ENCODE results near the gene VAV3. TPM values are rescaled to one million over a fixed set of nuclear protein-coding genes. Genes with fewer than 3 reads are reported as not detected.

VAV3 gene
- total and polyA plus RNA-seq, 10 of the 15 experiments (the other 5 are each of a cell fraction or from before 2014, with no cell fraction given) = 0.84 to 5.5 (median 3.4) TPM

DNA sequence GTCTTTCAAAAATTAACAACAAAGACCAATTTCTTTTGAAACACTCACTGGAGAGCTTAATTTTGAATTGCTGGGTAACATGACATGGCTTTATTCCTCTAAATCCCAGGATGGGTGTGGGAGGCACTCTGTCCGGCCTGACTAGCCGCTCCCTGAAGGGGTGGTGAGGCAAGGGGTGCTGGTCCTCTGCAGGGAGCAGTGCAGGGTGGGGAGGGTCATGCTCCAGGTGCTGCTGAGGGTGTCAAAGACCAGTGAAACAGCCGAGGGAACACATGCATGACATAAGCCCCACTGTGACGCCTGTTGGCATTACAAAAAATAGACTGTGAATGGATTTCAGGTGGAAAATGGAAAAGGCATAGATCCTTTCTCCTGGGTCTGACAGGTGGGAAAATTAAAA lies 223.7 kb downstream of the VAV3 start:
- FAIRE-seq (no peak), ATAC-seq (no peak), DNase-seq (ENCODE audit: low read depth, low spot score) (no peak)
- H3K4me1 ChIP-seq (ENCODE audit: control insufficient read depth, insufficient read depth, low read length) = peaks cover 7% of the 10 kb centered on the region; the same call in 1 of the 2 replicates
- no peak overlapping the region for H3K4me3 ChIP-seq
- H3K27me3 ChIP-seq (replicated peaks in 1 of 2; ENCODE audit: control insufficient read depth in 2 of 2, insufficient read depth in 2 of 2, low read length in 1 of 2) = no peaks in the 10 kb centered on the region
- no peaks in the 10 kb centered on the region for H3K36me3 ChIP-seq (ENCODE audit: control insufficient read depth in 2 of 2, insufficient read depth in 2 of 2, low read length in 1 of 2)
- H3K79me2 ChIP-seq (ENCODE audit: control insufficient read depth, insufficient read depth, low read length) = no peaks in the 10 kb centered on the region
- H3K27ac ChIP-seq (ENCODE audit: control insufficient read depth, insufficient read depth) = no peak overlapping the region
- in situ Hi-C loops (cut with MboI) = no loop called here
- H4K20me1 ChIP-seq (ENCODE audit: control insufficient read depth, insufficient read depth) = no peaks in the 10 kb centered on the region
- H3K4me2 ChIP-seq (ENCODE audit: control insufficient read depth, insufficient read depth) = no peak overlapping the region
- RAD21 ChIA-PET (ENCODE audit: unreplicated experiment) = no interaction called here
- H2AFZ ChIP-seq (ENCODE audit: control insufficient read depth, low read depth, low read length) = no peak overlapping the region
- SMC1A ChIA-PET (ENCODE audit: uncharacterized antibody, unreplicated experiment) = no interaction called here
- BruUV-seq (replicated peaks) = no TSS peak
- intact Hi-C loops (cut with micrococcal nuclease; ENCODE audit: unreplicated experiment) = no loop called here
- H3K9me3 ChIP-seq (replicated peaks; ENCODE audit: control insufficient read depth, insufficient read depth, low read length) = no peaks in the 10 kb centered on the region
- CTCF ChIA-PET = no interaction called here
- WGBS (ENCODE audit: insufficient coverage, insufficient replicate concordance, low lambda C conversion rate, missing lambda C conversion rate) = 25% methylated on average over 4 of the region's 4 CpGs
- H3K9ac ChIP-seq (ENCODE audit: control insufficient read depth, insufficient read depth, low read length) = no peak overlapping the region
- POLR2A ChIA-PET = no interaction called here
- TF ChIP-seq MEF2A (IDR thresholded peaks at IDR 0.05; ENCODE audit: insufficient read depth, low read depth, low read length) = no peak
- no peak for TF ChIP-seq SIX5 (IDR thresholded peaks at IDR 0.05; ENCODE audit: low read depth, low read length, severe bottlenecking)
- TF ChIP-seq, protein P1, sequence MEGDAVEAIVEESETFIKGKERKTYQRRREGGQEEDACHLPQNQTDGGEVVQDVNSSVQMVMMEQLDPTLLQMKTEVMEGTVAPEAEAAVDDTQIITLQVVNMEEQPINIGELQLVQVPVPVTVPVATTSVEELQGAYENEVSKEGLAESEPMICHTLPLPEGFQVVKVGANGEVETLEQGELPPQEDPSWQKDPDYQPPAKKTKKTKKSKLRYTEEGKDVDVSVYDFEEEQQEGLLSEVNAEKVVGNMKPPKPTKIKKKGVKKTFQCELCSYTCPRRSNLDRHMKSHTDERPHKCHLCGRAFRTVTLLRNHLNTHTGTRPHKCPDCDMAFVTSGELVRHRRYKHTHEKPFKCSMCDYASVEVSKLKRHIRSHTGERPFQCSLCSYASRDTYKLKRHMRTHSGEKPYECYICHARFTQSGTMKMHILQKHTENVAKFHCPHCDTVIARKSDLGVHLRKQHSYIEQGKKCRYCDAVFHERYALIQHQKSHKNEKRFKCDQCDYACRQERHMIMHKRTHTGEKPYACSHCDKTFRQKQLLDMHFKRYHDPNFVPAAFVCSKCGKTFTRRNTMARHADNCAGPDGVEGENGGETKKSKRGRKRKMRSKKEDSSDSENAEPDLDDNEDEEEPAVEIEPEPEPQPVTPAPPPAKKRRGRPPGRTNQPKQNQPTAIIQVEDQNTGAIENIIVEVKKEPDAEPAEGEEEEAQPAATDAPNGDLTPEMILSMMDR (IDR thresholded peaks at IDR 0.05 in 2 of 3, conservative IDR thresholded peaks at IDR 0.05 in 1 of 3; ENCODE audit: control insufficient read depth in 2 of 3, extremely low read depth in 1 of 3, insufficient read depth in 1 of 3, low read depth in 3 of 3, low read length in 3 of 3) = no peak
- TF ChIP-seq ZBED1 (IDR thresholded peaks at IDR 0.05; ENCODE audit: borderline replicate concordance) = no peak
- TF ChIP-seq, protein P2, sequence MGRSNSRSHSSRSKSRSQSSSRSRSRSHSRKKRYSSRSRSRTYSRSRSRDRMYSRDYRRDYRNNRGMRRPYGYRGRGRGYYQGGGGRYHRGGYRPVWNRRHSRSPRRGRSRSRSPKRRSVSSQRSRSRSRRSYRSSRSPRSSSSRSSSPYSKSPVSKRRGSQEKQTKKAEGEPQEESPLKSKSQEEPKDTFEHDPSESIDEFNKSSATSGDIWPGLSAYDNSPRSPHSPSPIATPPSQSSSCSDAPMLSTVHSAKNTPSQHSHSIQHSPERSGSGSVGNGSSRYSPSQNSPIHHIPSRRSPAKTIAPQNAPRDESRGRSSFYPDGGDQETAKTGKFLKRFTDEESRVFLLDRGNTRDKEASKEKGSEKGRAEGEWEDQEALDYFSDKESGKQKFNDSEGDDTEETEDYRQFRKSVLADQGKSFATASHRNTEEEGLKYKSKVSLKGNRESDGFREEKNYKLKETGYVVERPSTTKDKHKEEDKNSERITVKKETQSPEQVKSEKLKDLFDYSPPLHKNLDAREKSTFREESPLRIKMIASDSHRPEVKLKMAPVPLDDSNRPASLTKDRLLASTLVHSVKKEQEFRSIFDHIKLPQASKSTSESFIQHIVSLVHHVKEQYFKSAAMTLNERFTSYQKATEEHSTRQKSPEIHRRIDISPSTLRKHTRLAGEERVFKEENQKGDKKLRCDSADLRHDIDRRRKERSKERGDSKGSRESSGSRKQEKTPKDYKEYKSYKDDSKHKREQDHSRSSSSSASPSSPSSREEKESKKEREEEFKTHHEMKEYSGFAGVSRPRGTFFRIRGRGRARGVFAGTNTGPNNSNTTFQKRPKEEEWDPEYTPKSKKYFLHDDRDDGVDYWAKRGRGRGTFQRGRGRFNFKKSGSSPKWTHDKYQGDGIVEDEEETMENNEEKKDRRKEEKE (IDR thresholded peaks at IDR 0.05) = no peak
- TF ChIP-seq MTA3 (IDR thresholded peaks at IDR 0.05; ENCODE audit: borderline replicate concordance, low read length) = no peak
- TF ChIP-seq, protein P3, sequence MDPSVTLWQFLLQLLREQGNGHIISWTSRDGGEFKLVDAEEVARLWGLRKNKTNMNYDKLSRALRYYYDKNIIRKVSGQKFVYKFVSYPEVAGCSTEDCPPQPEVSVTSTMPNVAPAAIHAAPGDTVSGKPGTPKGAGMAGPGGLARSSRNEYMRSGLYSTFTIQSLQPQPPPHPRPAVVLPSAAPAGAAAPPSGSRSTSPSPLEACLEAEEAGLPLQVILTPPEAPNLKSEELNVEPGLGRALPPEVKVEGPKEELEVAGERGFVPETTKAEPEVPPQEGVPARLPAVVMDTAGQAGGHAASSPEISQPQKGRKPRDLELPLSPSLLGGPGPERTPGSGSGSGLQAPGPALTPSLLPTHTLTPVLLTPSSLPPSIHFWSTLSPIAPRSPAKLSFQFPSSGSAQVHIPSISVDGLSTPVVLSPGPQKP (IDR thresholded peaks at IDR 0.05; ENCODE audit: low read depth, low read length) = no peak
- TF ChIP-seq BHLHE40 (IDR thresholded peaks at IDR 0.05; ENCODE audit: borderline replicate concordance in 1 of 2, low read depth in 2 of 2, low read length in 1 of 2) = no peak
- no peak for TF ChIP-seq SP1 (IDR thresholded peaks at IDR 0.05; ENCODE audit: low read depth, low read length)
- TF ChIP-seq LARP7 (IDR thresholded peaks at IDR 0.05) = no peak
- TF ChIP-seq ZNF207 (IDR thresholded peaks at IDR 0.05; ENCODE audit: borderline replicate concordance) = no peak
- no peak for TF ChIP-seq POU2F2 (IDR thresholded peaks at IDR 0.05; ENCODE audit: borderline replicate concordance, low read depth, low read length)
- TF ChIP-seq ETV6 (conservative IDR thresholded peaks at IDR 0.05 in 1 of 2, IDR thresholded peaks at IDR 0.05 in 1 of 2; ENCODE audit: borderline replicate concordance in 1 of 2, low read depth in 1 of 2) = no peak
- no peak for TF ChIP-seq PAX8 (IDR thresholded peaks at IDR 0.05)
- TF ChIP-seq CREM (IDR thresholded peaks at IDR 0.05; ENCODE audit: low read depth) = no peak
- TF ChIP-seq, protein P4, sequence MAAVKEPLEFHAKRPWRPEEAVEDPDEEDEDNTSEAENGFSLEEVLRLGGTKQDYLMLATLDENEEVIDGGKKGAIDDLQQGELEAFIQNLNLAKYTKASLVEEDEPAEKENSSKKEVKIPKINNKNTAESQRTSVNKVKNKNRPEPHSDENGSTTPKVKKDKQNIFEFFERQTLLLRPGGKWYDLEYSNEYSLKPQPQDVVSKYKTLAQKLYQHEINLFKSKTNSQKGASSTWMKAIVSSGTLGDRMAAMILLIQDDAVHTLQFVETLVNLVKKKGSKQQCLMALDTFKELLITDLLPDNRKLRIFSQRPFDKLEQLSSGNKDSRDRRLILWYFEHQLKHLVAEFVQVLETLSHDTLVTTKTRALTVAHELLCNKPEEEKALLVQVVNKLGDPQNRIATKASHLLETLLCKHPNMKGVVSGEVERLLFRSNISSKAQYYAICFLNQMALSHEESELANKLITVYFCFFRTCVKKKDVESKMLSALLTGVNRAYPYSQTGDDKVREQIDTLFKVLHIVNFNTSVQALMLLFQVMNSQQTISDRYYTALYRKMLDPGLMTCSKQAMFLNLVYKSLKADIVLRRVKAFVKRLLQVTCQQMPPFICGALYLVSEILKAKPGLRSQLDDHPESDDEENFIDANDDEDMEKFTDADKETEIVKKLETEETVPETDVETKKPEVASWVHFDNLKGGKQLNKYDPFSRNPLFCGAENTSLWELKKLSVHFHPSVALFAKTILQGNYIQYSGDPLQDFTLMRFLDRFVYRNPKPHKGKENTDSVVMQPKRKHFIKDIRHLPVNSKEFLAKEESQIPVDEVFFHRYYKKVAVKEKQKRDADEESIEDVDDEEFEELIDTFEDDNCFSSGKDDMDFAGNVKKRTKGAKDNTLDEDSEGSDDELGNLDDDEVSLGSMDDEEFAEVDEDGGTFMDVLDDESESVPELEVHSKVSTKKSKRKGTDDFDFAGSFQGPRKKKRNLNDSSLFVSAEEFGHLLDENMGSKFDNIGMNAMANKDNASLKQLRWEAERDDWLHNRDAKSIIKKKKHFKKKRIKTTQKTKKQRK (IDR thresholded peaks at IDR 0.05; ENCODE audit: low read depth, low read length) = no peak

Data from GM12878 (cell line).